IMR-90 (cell line): ENCODE data around the gene DENND1B. TPM values are rescaled to one million over a fixed set of nuclear protein-coding genes. Genes with fewer than 3 reads are reported as not detected.

Experiments
- ATAC-seq: fragments of 200-7000 bp; cut with Tn5 transposase; 2 replicates; pipeline ENCODE4 v1.9.1; 2020; ENCODE audit warnings: low read depth, mild to moderate bottlenecking, moderate library complexity
- BruUV-seq: library from RNA; stranded (reverse); fragments of 400-500 nt; replicated peaks from 2 replicates; lab custom pipeline; 2021; lab: Mats Ljungman, UMichigan
- CTCF ChIA-PET: fragments of 300-600 bp; formaldehyde crosslinking; extraction: SDS; loops from one replicate; lab custom pipeline; 2021; ENCODE audit warnings: antibody characterized with exemption; lab: Yijun Ruan, JAX
- POLR2A ChIA-PET: fragments of 300-600 bp; sonication (Branson Sonifier 250); formaldehyde crosslinking; loops from one replicate; lab custom pipeline; 2022; ENCODE audit warnings: antibody characterized with exemption; ENCODE audit not compliant: unreplicated experiment; lab: Charles Lee
- DNase-seq: peaks from one replicate; pipeline ENCODE4 v3.0.0; 2013
- H2AFZ ChIP-seq: replicated peaks from 2 replicates; pipeline ENCODE3; 2013; ENCODE audit warnings: low read length, mild to moderate bottlenecking; ENCODE audit not compliant: poor library complexity
- H2AK5ac ChIP-seq: 2 replicates; pipeline ENCODE4 v1.6.1; 2013; ENCODE audit warnings: low read depth, low read length, inconsistent platforms
- H2AK9ac ChIP-seq: replicated peaks from 2 replicates; pipeline ENCODE3; 2013; ENCODE audit warnings: mild to moderate bottlenecking, low read depth, low read length, moderate library complexity; ENCODE audit not compliant: poor library complexity
- H2BK120ac ChIP-seq: 2 replicates; pipeline ENCODE4 v1.6.1; 2013; ENCODE audit warnings: low read depth, low read length, inconsistent platforms
- H2BK15ac ChIP-seq: 3 replicates; pipeline ENCODE4 v1.6.1; 2013; ENCODE audit warnings: low read depth, low read length, inconsistent platforms
- H2BK20ac ChIP-seq: 2 replicates; pipeline ENCODE4 v1.6.1; 2013; ENCODE audit warnings: low read depth, mild to moderate bottlenecking, inconsistent platforms, low read length, moderate library complexity
- H2BK5ac ChIP-seq: 2 replicates; pipeline ENCODE4 v1.6.1; 2013; ENCODE audit warnings: mild to moderate bottlenecking, low read depth, low read length, inconsistent platforms; ENCODE audit not compliant: poor library complexity, severe bottlenecking
- H3K14ac ChIP-seq: replicated peaks from 2 replicates; pipeline ENCODE4 v1.6.1; 2013; ENCODE audit warnings: low read depth, low read length, inconsistent platforms
- H3K18ac ChIP-seq: 2 replicates; pipeline ENCODE4 v1.6.1; 2013; ENCODE audit warnings: low read depth, low read length, control low read depth
- H3K23ac ChIP-seq: 2 replicates; pipeline ENCODE4 v1.6.1; 2013; ENCODE audit warnings: low read depth, low read length, inconsistent platforms
- H3K27ac ChIP-seq: 2 replicates; pipeline ENCODE4 v1.5.1; 2013; ENCODE audit warnings: mild to moderate bottlenecking, control low read depth, low read length; ENCODE audit not compliant: insufficient read depth
- H3K27me3 ChIP-seq: 2 replicates; pipeline ENCODE4 v1.6.1; 2013; ENCODE audit warnings: low read length; ENCODE audit not compliant: control insufficient read depth, insufficient read depth
- H3K36me3 ChIP-seq: 2 replicates; pipeline ENCODE4 v1.6.1; 2013; ENCODE audit warnings: low read length, mixed read lengths; ENCODE audit not compliant: control insufficient read depth, insufficient read depth
- H3K4ac ChIP-seq: 2 replicates; pipeline ENCODE4 v1.6.1; 2013; ENCODE audit warnings: low read depth, low read length, inconsistent platforms
- H3K4me1 ChIP-seq: 2 replicates; pipeline ENCODE4 v1.6.1; 2013; ENCODE audit warnings: low read length, mixed read lengths; ENCODE audit not compliant: control insufficient read depth, insufficient read depth
- H3K4me2 ChIP-seq: 2 replicates; pipeline ENCODE4 v1.6.1; 2013; ENCODE audit warnings: low read depth, mild to moderate bottlenecking, control low read depth, low read length, moderate library complexity
- H3K4me3 ChIP-seq: 2 replicates; pipeline ENCODE4 v1.5.1; 2013; ENCODE audit warnings: low read depth, mild to moderate bottlenecking, control low read depth, low read length, moderate library complexity; ENCODE audit not compliant: insufficient read depth
- H3K56ac ChIP-seq: 2 replicates; pipeline ENCODE4 v1.6.1; 2013; ENCODE audit warnings: low read length, inconsistent platforms; ENCODE audit not compliant: insufficient read depth; ENCODE audit errors: extremely low read depth
- H3K79me1 ChIP-seq, 2 experiments: 2 replicates each; pipeline ENCODE4 v1.6.1; 2013; ENCODE audit warnings: low read length in 2 of 2, inconsistent platforms in 1 of 2, low read depth in 1 of 2
- H3K9ac ChIP-seq: 2 replicates; pipeline ENCODE4 v1.6.1; 2013; ENCODE audit warnings: low read depth, low read length, control low read depth
- H3K9me1 ChIP-seq: 2 replicates; pipeline ENCODE4 v1.6.1; 2013; ENCODE audit warnings: low read length, inconsistent platforms; ENCODE audit not compliant: insufficient read depth
- H3K9me3 ChIP-seq: 2 replicates; pipeline ENCODE4 v1.6.1; 2013; ENCODE audit warnings: low read length; ENCODE audit not compliant: control insufficient read depth, insufficient read depth
- H4K20me1 ChIP-seq: 2 replicates; pipeline ENCODE4 v1.6.1; 2013; ENCODE audit warnings: low read length, inconsistent platforms; ENCODE audit not compliant: insufficient read depth
- H4K5ac ChIP-seq: 2 replicates; pipeline ENCODE4 v1.6.1; 2013; ENCODE audit warnings: mild to moderate bottlenecking, low read depth, low read length, control low read depth
- H4K8ac ChIP-seq, 2 experiments: 2 replicates each; pipeline ENCODE4 v1.6.1; 2013; ENCODE audit warnings: low read depth in 2 of 2, low read length in 2 of 2, control low read depth in 1 of 2, inconsistent platforms in 1 of 2
- H4K91ac ChIP-seq: 2 replicates; pipeline ENCODE4 v1.6.1; 2013; ENCODE audit warnings: low read depth, low read length, inconsistent platforms; ENCODE audit not compliant: insufficient read depth
- BHLHE40 ChIP-seq: fragments of 150-350 bp; IDR thresholded peaks from 2 replicates; pipeline ENCODE4 v1.6.1; 2016; ENCODE audit warnings: mild to moderate bottlenecking, low read depth, low read length
- CEBPB ChIP-seq: IDR thresholded peaks from 2 replicates; pipeline ENCODE4 v1.6.1; 2012; ENCODE audit warnings: low read depth, low read length, improper control_type of control experiment
- CHD1 ChIP-seq: IDR thresholded peaks from 2 replicates; pipeline ENCODE4 v1.6.1; 2012; ENCODE audit warnings: low read depth, low read length, improper control_type of control experiment
- ELK1 ChIP-seq: fragments of 150-350 bp; IDR thresholded peaks from 2 replicates; pipeline ENCODE4 v1.6.1; 2016; ENCODE audit warnings: low read depth, mild to moderate bottlenecking, low read length, moderate library complexity, borderline replicate concordance
- FOS ChIP-seq: fragments of 150-350 bp; IDR thresholded peaks from 2 replicates; pipeline ENCODE4 v1.6.1; 2016; ENCODE audit warnings: low read depth, low read length
- MAFK ChIP-seq: IDR thresholded peaks from 2 replicates; pipeline ENCODE4 v1.6.1; 2012; ENCODE audit warnings: low read depth, low read length, improper control_type of control experiment
- NFE2L2 ChIP-seq: fragments of 150-350 bp; IDR thresholded peaks from 2 replicates; pipeline ENCODE4 v1.6.1; 2016; ENCODE audit warnings: low read depth, mild to moderate bottlenecking, low read length
- POLR2A ChIP-seq: IDR thresholded peaks from 2 replicates; pipeline ENCODE4 v1.6.1; 2012; ENCODE audit warnings: mild to moderate bottlenecking, low read depth, low read length
- RAD21 ChIP-seq: IDR thresholded peaks from 2 replicates; pipeline ENCODE4 v1.6.1; 2012; ENCODE audit warnings: low read length, improper control_type of control experiment
- SMC3 ChIP-seq: fragments of 150-350 bp; IDR thresholded peaks from 2 replicates; pipeline ENCODE4 v1.6.1; 2016; ENCODE audit warnings: low read depth, mild to moderate bottlenecking, antibody characterized with exemption, low read length, moderate library complexity
- WGBS, 2 experiments: methylation state at CpG; one replicate each; pipeline versions ENCODE4 v1.1.5 to v1.1.7; 2013; ENCODE audit warnings: missing lambda C conversion rate in 2 of 2; ENCODE audit not compliant: insufficient read length in 1 of 2; ENCODE audit errors: extremely low coverage in 2 of 2; 5-methylcytosine and 5-hydroxymethylcytosine counted together
- dilution Hi-C: fragments of 300-500 bp; cut with HindIII; formaldehyde crosslinking; loops from one replicate; pipeline ENCODE4 v1.14.3; 2018; ENCODE audit warnings: low sequenced_read_pairs; ENCODE audit not compliant: unreplicated experiment
- in situ Hi-C: fragments of 300-500 bp; cut with MboI; formaldehyde crosslinking; loops from 3 replicates; pipeline ENCODE4 v1.14.3; 2019; ENCODE audit warnings: low sequenced_read_pairs, inconsistent platforms, mixed read lengths
- intact Hi-C: fragments of 100-400 bp; cut with micrococcal nuclease; formaldehyde crosslinking; loops from 2 replicates; pipeline ENCODE4 v1.10.0; 2022
- polyA plus RNA-seq, 3 experiments: library from polyadenylated mRNA; depleted of rRNA; stranded (reverse); fragments of >200 nt; gene quantifications; 2 replicates each; pipeline ENCODE4 v1.2.3, GENCODE V29; 2012; ENCODE audit warnings: low replicate concordance in 1 of 3
- total RNA-seq: library from RNA; depleted of rRNA; stranded (reverse); fragments of >200 nt; gene quantifications from 2 replicates; pipeline ENCODE4 v1.2.3, GENCODE V29; 2012

The DENND1B gene
- total and polyA plus RNA-seq, 2 of the 4 experiments (the other 2 are of a cell fraction): 4.0 to 24.2 TPM

DNA sequence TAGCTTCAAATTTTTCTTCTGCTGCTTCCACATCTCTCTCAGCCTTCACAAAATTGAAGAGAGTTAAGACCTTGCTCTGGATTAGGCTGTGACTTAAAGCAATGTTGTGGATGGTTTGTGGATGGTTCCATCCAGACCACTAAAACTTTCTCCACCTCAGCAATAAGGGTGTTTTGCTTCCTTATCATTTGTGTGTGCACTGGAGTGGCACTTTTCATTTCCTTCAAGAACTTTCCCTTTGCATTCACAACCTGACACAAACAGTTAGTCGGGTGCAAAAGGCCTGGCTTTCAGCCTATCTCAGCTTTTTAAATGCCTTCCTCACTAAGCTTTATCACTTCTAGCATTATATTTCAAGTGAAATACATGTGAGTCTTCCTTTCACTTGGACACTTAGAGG lies 30.3 kb downstream of the DENND1B start:
- Histone ChIP-seq H3K9me3 (0 out of 2 replicates have a peak, but pooled peaks cover 2% of the 10 kb centered on the region), H3K18ac (no peak overlapping the region), H4K20me1 (peaks cover 5% of the 10 kb centered on the region; the same call in 1 of the 2 replicates), H2BK15ac (no peak overlapping the region), H4K8ac (no peak overlapping the region), H3K79me1 (peaks cover 16 to 33% of the 10 kb centered on the region in 2 experiments), H3K9me1 (no peaks in the 10 kb centered on the region), H3K4ac (no peak overlapping the region), H2BK20ac (no peak overlapping the region), H3K9ac (no peak overlapping the region), H2BK120ac (no peak overlapping the region), H3K56ac (no peak overlapping the region), H4K91ac (no peak overlapping the region), H3K14ac (no peak overlapping the region), H2BK5ac (no peak overlapping the region), H2AK5ac (no peak overlapping the region), H3K4me2 (no peak overlapping the region), H4K5ac (no peak overlapping the region), H3K27me3 (no peaks in the 10 kb centered on the region), H3K36me3 (no peaks in the 10 kb centered on the region), H3K4me3 (no peak overlapping the region), H3K4me1 (peaks cover 2% of the 10 kb centered on the region), H2AK9ac (no peak overlapping the region), H3K23ac (no peak overlapping the region), H2AFZ (no peak overlapping the region), H3K27ac (no peak overlapping the region)
- WGBS, 2 experiments: no CpG with 5 or more reads among the region's 1 CpG
- intact Hi-C loops (no loop called here), dilution Hi-C loops (no loop called here), in situ Hi-C loops (no loop called here)
- BruUV-seq: no TSS peak
- CTCF ChIA-PET: interaction anchor here (0.6 kb wide), 1 partner anchor 11 kb away, joined by 3 read pairs; no protein-coding TSS in a partner anchor
- ATAC-seq (no peak), DNase-seq (no peak)
- POLR2A ChIA-PET: no interaction called here
- TF ChIP-seq FOS: no peak
- TF ChIP-seq MAFK: no peak
- TF ChIP-seq CEBPB: no peak
- no peak for TF ChIP-seq POLR2A
- TF ChIP-seq ELK1: no peak
- TF ChIP-seq CHD1: no peak
- TF ChIP-seq SMC3: no peak
- TF ChIP-seq RAD21: no peak
- TF ChIP-seq NFE2L2: no peak
- TF ChIP-seq BHLHE40: no peak
